ENCODE measurements around the gene PFKP. TPM values are rescaled to one million over a fixed set of nuclear protein-coding genes. Genes with fewer than 3 reads are reported as not detected.

The PFKP gene
- total RNA-seq, 1 donor from 2014 or later, result 55.2 TPM

GRCh38 chr10:3064423-3064822 is 2.9 kb upstream of the PFKP start:
- Mint-ChIP-seq H3K27me3 (ENCODE audit: insufficient read depth, low read depth) (peaks cover 33% of the 10 kb centered on the region), H3K27ac (no peak overlapping the region), H3K36me3 (peaks cover under 1% of the 10 kb centered on the region), H3K4me1 (peaks cover 4% of the 10 kb centered on the region), H3K4me3 (no peak overlapping the region), H3K9me3 (no peaks in the 10 kb centered on the region)
- no peak overlapping the region for H3K9ac ChIP-seq
- TF ChIP-seq EZH2 (IDR thresholded peaks at IDR 0.05) (no peak), CTCF (IDR thresholded peaks at IDR 0.05) (no peak), EZH2phosphoT487 (IDR thresholded peaks at IDR 0.05) (no peak)
- H3K27ac ChIP-seq, result no peak overlapping the region
- H3K9me3 ChIP-seq (ENCODE audit: low read depth), result no peaks in the 10 kb centered on the region
- peaks cover 4% of the 10 kb centered on the region for H3K79me2 ChIP-seq (ENCODE audit: low read depth)
- H4K20me1 ChIP-seq (ENCODE audit: low read depth), result no peaks in the 10 kb centered on the region
- H3F3A ChIP-seq (ENCODE audit: low read depth), result peaks cover 44% of the 10 kb centered on the region
- no peaks in the 10 kb centered on the region for H3K36me3 ChIP-seq
- H3K27me3 ChIP-seq, result peaks cover 44% of the 10 kb centered on the region
- peaks cover 17% of the 10 kb centered on the region for H3K4me1 ChIP-seq
- no peak overlapping the region for H2AFZ ChIP-seq (replicated peaks)
- no peak for DNase-seq (ENCODE audit: low spot score)
- no peak overlapping the region for H3K4me3 ChIP-seq
- H3K4me2 ChIP-seq, result no peak overlapping the region

GRCh38 chr10:3065622-3066021 is 1.7 kb upstream of the PFKP start:
- no peaks in the 10 kb centered on the region for H3K36me3 ChIP-seq
- H3F3A ChIP-seq (ENCODE audit: low read depth), result peaks cover 32% of the 10 kb centered on the region
- H3K27ac Mint-ChIP-seq, result no peak overlapping the region
- TF ChIP-seq EZH2phosphoT487 (IDR thresholded peaks at IDR 0.05) (no peak), EZH2 (IDR thresholded peaks at IDR 0.05) (no peak), CTCF (IDR thresholded peaks at IDR 0.05) (no peak)
- peaks cover 16% of the 10 kb centered on the region for H3K79me2 ChIP-seq (ENCODE audit: low read depth)
- H2AFZ ChIP-seq (replicated peaks), result no peak overlapping the region
- peak overlapping the region; percentile 81 for H3K4me2 ChIP-seq
- DNase-seq (ENCODE audit: low spot score), result no peak
- H3K4me3 Mint-ChIP-seq, result peak overlapping the region; percentile 82
- H3K27me3 ChIP-seq, result peaks cover 44% of the 10 kb centered on the region
- peaks cover 3% of the 10 kb centered on the region for H4K20me1 ChIP-seq (ENCODE audit: low read depth)
- H3K9me3 ChIP-seq (ENCODE audit: low read depth), result no peaks in the 10 kb centered on the region
- no peak overlapping the region for H3K9ac ChIP-seq
- peaks cover 35% of the 10 kb centered on the region for H3K27me3 Mint-ChIP-seq (ENCODE audit: insufficient read depth, low read depth)
- no peak overlapping the region for H3K4me3 ChIP-seq
- peaks cover 17% of the 10 kb centered on the region for H3K4me1 ChIP-seq
- H3K27ac ChIP-seq, result no peak overlapping the region
- H3K36me3 Mint-ChIP-seq, result peaks cover 8% of the 10 kb centered on the region
- H3K9me3 Mint-ChIP-seq, result no peaks in the 10 kb centered on the region
- peaks cover 7% of the 10 kb centered on the region for H3K4me1 Mint-ChIP-seq

- Histone ChIP-seq H3K4me2 (peak overlapping the region; percentile 81), H3K27ac (no peak overlapping the region), H3K9me3 (ENCODE audit: low read depth) (no peaks in the 10 kb centered on the region), H3K9ac (no peak overlapping the region), H3K79me2 (ENCODE audit: low read depth) (peaks cover 19% of the 10 kb centered on the region), H3K36me3 (no peaks in the 10 kb centered on the region), H3K4me3 (peak overlapping the region; percentile 91), H3K27me3 (peaks cover 44% of the 10 kb centered on the region), H3K4me1 (peaks cover 17% of the 10 kb centered on the region), H4K20me1 (ENCODE audit: low read depth) (peaks cover 3% of the 10 kb centered on the region), H2AFZ (replicated peaks) (peak overlapping the region; percentile 96), H3F3A (ENCODE audit: low read depth) (peaks cover 29% of the 10 kb centered on the region)
- peaks cover 35% of the 10 kb centered on the region for H3K27me3 Mint-ChIP-seq (ENCODE audit: insufficient read depth, low read depth)
- peaks cover 8% of the 10 kb centered on the region for H3K36me3 Mint-ChIP-seq
- peak; percentile 43 for DNase-seq (ENCODE audit: low spot score)
- H3K4me3 Mint-ChIP-seq, result peak overlapping the region; percentile 82
- H3K9me3 Mint-ChIP-seq, result no peaks in the 10 kb centered on the region
- peaks cover 7% of the 10 kb centered on the region for H3K4me1 Mint-ChIP-seq
- TF ChIP-seq EZH2 (IDR thresholded peaks at IDR 0.05) (peak; percentile 43), EZH2phosphoT487 (IDR thresholded peaks at IDR 0.05) (peak; percentile 55), CTCF (IDR thresholded peaks at IDR 0.05) (no peak)
- no peak overlapping the region for H3K27ac Mint-ChIP-seq
Observed at GRCh38 chr10:3066317-3067117, 831 bp upstream of the PFKP start.

All from neural progenitor cell (in vitro differentiated cells).